HG02943 (cell line): ENCODE data around the gene NPAS1.

Experiments used
- ATAC-seq: cut with Tn5 transposase; IDR thresholded peaks from one replicate; pipeline ENCODE4 v1.9.1; 2021; ENCODE audit warnings: mild to moderate bottlenecking, low read depth, moderate library complexity; ENCODE audit not compliant: unreplicated experiment

NPAS1 gene

GRCh38 chr19:47013041-47013517 is 6.6 kb upstream of the NPAS1 start:
- ATAC-seq: no peak

- no peak for ATAC-seq
Observed at GRCh38 chr19:47018923-47019322, 714 bp upstream of the NPAS1 start.

GRCh38 chr19:47020132-47020805 is 632 bp downstream of the NPAS1 start:
- ATAC-seq: no peak

- no peak for ATAC-seq
Observed at GRCh38 chr19:47020992-47021496, 1.4 kb downstream of the NPAS1 start.

GRCh38 chr19:47021536-47022139 is 2.0 kb downstream of the NPAS1 start:
- no peak for ATAC-seq

GRCh38 chr19:47022140-47022536 is 2.5 kb downstream of the NPAS1 start:
- no peak for ATAC-seq

- no peak for ATAC-seq
Observed at GRCh38 chr19:47022541-47023447, 3.2 kb downstream of the NPAS1 start.

GRCh38 chr19:47023448-47023794 is 3.8 kb downstream of the NPAS1 start:
- ATAC-seq: no peak

GRCh38 chr19:47024502-47024901 is 4.9 kb downstream of the NPAS1 start:
- no peak for ATAC-seq

- no peak for ATAC-seq
Observed at GRCh38 chr19:47026156-47026555, 6.5 kb downstream of the NPAS1 start.

- ATAC-seq: no peak
Observed at GRCh38 chr19:47026889-47027288, 7.3 kb downstream of the NPAS1 start.

- no peak for ATAC-seq
Observed at GRCh38 chr19:47027586-47028088, 8.0 kb downstream of the NPAS1 start.

- ATAC-seq: no peak
Observed at GRCh38 chr19:47028195-47028601, 8.6 kb downstream of the NPAS1 start.

- ATAC-seq: no peak
Observed at GRCh38 chr19:47032171-47032811, 12.7 kb downstream of the NPAS1 start.

GRCh38 chr19:47035127-47036096 is 15.8 kb downstream of the NPAS1 start:
- peak; percentile 67 for ATAC-seq

- no peak for ATAC-seq
Observed at GRCh38 chr19:47036097-47036651, 16.5 kb downstream of the NPAS1 start.

GRCh38 chr19:47037766-47038165 is 18.1 kb downstream of the NPAS1 start:
- no peak for ATAC-seq

GRCh38 chr19:47039239-47039874 is 19.7 kb downstream of the NPAS1 start:
- no peak for ATAC-seq

- no peak for ATAC-seq
Observed at GRCh38 chr19:47040869-47041268, 21.2 kb downstream of the NPAS1 start.
